Astrocyte of the cerebellum (primary cell): ENCODE measurements around the gene ANO6.

Experiments used
- DNase-seq: peaks from one replicate; pipeline ENCODE4 v3.0.0-alpha.2; 2011; ENCODE audit warnings: low read depth
- H3K4me3 ChIP-seq: 2 replicates; pipeline ENCODE4 v1.5.1; 2011; ENCODE audit warnings: mild to moderate bottlenecking, low read depth, low read length, moderate library complexity
- in situ Hi-C: cut with HindIII; loops from 2 replicates; pipeline ENCODE4 v1.10.0; 2017; ENCODE audit warnings: low sequenced_read_pairs
- TF ChIP-seq, protein P1 (sequence below): IDR thresholded peaks from 2 replicates; pipeline ENCODE4 v1.5.1; 2012; ENCODE audit warnings: low read length, low read depth, moderate library complexity, mild to moderate bottlenecking; ENCODE audit errors: missing control alignments

The ANO6 gene

DNA sequence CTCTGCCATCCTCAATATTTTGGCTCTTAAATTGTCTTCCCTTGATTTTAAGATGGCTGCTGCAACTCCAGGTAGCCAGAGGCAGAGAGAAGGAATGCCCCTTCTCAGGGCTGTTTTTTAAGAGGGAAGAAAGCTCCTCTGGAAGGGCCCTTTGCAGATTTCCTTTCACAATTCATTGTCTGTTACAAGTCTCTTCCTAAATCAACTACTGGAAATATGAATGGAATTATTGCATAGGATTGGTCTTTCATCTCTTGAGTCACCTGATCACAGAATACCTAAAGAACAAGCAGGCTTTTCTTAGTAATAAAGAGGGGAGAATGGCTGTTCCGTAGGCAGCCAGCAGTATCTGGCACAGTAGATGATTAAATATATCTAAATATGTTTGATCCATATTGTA, 118.5 kb downstream of the ANO6 start:
- TF ChIP-seq, protein P1, sequence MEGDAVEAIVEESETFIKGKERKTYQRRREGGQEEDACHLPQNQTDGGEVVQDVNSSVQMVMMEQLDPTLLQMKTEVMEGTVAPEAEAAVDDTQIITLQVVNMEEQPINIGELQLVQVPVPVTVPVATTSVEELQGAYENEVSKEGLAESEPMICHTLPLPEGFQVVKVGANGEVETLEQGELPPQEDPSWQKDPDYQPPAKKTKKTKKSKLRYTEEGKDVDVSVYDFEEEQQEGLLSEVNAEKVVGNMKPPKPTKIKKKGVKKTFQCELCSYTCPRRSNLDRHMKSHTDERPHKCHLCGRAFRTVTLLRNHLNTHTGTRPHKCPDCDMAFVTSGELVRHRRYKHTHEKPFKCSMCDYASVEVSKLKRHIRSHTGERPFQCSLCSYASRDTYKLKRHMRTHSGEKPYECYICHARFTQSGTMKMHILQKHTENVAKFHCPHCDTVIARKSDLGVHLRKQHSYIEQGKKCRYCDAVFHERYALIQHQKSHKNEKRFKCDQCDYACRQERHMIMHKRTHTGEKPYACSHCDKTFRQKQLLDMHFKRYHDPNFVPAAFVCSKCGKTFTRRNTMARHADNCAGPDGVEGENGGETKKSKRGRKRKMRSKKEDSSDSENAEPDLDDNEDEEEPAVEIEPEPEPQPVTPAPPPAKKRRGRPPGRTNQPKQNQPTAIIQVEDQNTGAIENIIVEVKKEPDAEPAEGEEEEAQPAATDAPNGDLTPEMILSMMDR: no peak

DNA sequence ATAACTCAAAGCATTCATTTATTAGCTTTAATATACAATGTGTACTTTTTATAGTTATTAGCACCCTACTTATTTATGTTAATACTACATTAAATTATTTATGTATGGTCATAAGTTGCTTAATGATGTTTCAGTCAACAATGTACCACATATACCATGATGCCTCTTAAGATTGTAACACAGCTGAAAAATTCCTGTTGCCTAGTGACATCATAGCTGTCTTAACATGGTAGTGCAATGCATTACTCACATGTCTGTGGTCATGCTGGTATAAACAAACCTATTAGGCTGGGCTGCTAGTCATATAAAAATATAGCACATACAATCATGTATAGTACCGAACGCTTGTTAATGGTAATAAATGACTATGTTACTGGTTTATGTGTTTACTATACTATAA, 120.4 kb downstream of the ANO6 start:
- DNase-seq: peak; percentile 85
- H3K4me3 ChIP-seq: no peak overlapping the region
- in situ Hi-C loops: no loop called here
- TF ChIP-seq, protein P1: no peak

More for the DNA sequence above, 118.5 kb downstream of the ANO6 start:
- H3K4me3 ChIP-seq: no peak overlapping the region
- in situ Hi-C loops: no loop called here
- no peak for DNase-seq

DNA sequence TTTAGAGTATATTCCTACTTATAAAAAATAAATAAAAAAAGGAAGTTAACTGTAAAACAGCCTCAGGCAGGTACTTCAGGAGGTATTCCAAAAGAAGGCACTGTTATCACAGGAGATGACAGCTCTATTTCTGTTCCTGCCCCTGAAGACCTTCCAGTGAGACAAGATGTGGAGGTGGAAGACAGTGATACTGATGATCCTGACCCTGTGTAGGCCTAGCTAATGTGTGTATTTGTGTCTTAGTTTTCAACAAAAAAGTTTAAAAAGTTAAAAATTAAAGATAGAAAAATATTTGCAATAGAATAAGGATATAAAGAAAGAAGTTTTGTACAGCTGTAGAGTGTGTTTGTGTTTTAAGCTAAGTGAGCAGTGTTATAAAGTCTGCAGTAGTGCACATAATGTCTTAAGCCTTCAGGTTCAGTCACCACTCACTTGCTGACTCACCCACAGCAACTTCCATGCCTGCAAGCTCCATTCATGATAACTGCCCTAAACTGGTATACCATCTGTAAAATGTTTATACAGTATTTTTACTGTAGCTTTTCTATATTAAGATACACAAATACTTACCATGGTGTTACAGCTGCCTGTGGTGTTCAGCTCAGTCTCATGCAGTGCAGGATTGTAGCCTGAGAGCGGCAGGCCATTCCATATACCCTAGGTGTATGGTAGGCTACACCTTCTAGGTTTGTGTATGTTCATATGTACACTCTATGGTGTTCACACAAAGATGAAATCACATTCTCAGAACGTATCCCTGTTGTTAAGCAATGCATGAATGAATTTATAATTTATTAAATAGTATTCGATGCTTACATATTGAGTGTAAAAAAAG, 121.1 kb downstream of the ANO6 start:
- H3K4me3 ChIP-seq: no peak overlapping the region
- DNase-seq: peak; percentile 53
- TF ChIP-seq, protein P1: no peak
- in situ Hi-C loops: no loop called here

DNA sequence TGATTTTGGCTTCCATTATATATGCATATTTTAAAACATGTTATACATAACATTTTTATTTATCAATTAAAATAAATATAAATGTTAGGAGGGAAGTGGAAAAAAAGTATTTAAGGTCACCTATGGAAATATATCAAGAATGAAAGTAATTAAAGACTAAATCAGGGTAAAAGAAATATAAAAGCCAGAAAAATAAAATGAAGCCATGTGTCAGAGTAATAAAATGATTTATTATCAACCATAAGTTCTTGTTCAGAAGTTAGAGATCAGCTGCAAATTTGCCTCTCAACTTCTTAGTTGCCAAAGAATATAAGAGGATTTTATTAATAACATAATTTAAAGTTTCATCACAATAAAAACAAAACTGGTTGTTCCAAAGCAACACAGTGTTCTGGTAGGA, 121.9 kb downstream of the ANO6 start:
- H3K4me3 ChIP-seq: no peak overlapping the region
- in situ Hi-C loops: no loop called here
- TF ChIP-seq, protein P1: no peak
- DNase-seq: no peak

DNA sequence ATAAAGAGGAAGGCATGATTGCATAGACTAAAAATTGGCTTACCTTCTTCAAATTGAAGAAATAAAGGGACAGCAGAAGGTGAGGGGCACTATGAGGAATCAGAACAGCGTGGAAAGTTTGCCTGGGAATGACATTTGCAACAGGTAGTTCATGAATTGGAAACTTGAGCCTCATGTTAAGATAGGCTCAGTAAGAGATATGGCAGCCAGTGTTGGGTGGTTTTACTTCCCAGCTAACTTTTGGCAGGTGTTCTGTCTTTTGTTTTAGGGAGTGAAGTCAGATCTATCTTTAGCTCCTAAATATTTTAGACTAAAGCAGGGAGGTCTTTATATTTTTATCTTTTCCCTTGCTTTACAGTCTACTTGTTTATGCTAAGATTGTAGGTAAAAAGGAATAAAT, 122.4 kb downstream of the ANO6 start:
- no peak for DNase-seq
- in situ Hi-C loops: no loop called here
- no peak overlapping the region for H3K4me3 ChIP-seq
- TF ChIP-seq, protein P1: no peak

DNA sequence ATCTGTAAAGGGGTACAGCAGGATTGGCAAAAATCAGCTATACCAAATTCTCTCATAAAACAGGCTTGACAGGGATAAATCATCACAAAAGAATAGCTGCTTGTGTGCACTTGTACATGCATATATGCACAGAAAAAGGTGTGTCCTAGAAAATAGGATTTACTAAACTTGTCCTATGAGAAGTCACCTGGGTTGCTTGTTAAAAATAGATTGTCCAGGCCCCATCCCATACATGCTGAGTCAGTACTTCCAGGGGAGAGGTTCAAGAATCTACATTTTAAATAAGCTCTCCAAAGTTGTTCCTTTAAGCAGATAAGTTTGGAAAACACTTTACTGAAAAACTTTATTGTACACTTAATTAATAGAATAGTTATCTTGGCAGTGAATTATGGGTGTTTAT, 123.1 kb downstream of the ANO6 start:
- TF ChIP-seq, protein P1: no peak
- DNase-seq: no peak
- no peak overlapping the region for H3K4me3 ChIP-seq
- in situ Hi-C loops: no loop called here
